IPS-NIHi11 (cell line): Measurements from ENCODE around the gene SNX17.
"Not testable (repeated sequence)": the region's sequence is repeated elsewhere in the genome, so short reads cannot be mapped to it uniquely, and the experiment has no call there.

ENCODE experiments used
- DNase-seq: peaks from one replicate; pipeline ENCODE4 v3.0.0; 2012; ENCODE audit warnings: mixed read lengths, low spot score

The SNX17 gene, protein sequence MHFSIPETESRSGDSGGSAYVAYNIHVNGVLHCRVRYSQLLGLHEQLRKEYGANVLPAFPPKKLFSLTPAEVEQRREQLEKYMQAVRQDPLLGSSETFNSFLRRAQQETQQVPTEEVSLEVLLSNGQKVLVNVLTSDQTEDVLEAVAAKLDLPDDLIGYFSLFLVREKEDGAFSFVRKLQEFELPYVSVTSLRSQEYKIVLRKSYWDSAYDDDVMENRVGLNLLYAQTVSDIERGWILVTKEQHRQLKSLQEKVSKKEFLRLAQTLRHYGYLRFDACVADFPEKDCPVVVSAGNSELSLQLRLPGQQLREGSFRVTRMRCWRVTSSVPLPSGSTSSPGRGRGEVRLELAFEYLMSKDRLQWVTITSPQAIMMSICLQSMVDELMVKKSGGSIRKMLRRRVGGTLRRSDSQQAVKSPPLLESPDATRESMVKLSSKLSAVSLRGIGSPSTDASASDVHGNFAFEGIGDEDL

GRCh38 chr2:27370026-27370815 lies at the start of gene SNX17, which contains the start of gene EIF2B4:
TSS of gene SNX17 (plus strand) at chr2:27370616. CDS start at chr2:27370744, 128 bp downstream.
TSS of gene EIF2B4 (minus strand) at chr2:27370338. CDS start at chr2:27370314, 24 bp downstream.
- DNase-seq: peak; percentile 94

GRCh38 chr2:27320958-27321543 lies 49.4 kb upstream of the SNX17 start:
- peak; percentile 71 for DNase-seq

DNA sequence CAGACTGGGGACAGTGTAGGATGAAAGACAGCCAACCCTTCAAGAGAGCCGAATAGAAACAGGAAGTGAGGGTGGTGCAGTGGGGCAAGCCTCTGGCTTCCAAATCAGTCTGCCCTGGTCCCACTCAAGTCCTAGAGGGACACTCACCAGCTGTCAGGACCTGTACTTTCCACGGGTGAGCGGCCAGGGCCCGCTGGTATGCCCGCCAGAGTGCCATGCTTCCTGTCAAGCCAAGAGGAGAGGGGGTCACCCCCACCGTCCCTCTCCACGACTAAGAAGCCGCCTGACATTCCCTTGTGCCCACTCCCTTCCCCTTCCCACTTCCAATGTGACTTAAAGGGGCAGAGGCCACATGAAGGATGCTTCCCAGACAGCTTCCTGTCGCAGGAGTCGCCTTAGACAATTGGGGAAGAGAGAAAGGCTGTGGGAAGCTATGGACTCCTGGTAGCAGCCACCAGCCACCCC lies 48.1 kb upstream of the SNX17 start:
- no peak for DNase-seq

DNA sequence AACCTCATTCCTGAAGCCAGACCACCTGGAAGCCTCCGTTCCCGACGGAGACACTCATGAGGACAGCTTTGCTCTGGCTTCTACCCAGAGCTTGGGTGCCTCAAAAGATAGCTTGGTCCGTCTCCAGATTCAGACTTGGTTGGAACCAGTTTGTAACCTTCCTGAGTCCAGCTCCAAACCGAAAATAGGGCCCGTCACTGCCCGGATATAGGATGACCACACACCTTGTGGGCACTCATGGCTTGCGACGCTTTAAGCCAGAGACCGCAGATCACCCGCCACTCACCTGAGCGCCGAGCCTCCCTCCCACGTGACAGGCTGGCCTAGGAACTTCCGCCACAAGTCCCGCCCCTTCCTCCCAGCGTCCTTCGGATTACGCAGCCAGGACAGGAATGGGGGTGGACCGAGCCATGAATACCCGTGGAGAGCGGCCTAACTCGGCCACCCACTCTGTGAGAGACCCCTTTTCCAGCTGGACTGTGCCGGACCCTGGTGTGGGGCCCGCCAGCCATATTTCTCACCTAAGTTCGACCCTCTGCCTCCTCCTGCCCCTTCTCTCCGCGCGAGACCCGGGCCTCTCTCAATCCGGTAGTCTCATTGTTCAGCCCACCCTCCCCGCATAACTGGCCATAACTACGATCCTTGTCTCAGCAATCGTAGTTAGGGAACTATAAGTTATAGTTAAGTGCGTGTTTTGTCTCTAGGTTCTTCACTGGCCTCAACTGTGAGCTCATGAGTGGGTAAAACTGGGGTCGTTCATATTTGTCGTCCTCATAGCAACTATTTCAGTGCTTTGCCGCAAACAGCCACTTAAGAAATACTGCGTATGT lies 47.4 kb upstream of the SNX17 start, which contains the start of gene MPV17:
MPV17 (minus strand) TSS at position 332 of the 830 bp plus-strand sequence. CDS start 580 bp downstream, outside the sequence.
- peak; percentile 98 for DNase-seq

GRCh38 chr2:27323596-27324285 lies 46.7 kb upstream of the SNX17 start:
- peak; percentile 32 for DNase-seq

- no peak for DNase-seq
These were observed 45.7 kb upstream of the SNX17 start for GRCh38 chr2:27324720-27325119.

DNA sequence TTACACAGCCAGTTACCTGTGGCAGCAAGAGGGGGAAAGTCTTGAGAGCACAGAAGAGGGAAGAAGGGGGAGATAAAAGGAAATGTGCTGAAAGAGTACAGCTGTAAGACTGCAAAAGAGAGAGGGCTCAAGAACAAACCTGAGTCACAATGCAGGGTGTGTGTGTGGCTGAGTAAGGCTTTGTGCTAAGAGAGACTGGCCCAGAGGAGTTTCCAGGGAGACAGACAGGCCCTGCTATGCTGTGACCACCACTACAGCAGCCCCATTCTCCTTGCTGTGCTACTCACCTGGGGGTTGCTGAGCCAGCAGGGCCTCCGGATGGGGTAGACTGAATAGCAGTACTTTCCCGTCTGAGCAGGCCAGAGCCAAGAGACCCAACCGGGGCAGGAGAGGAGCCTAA lies 35.1 kb upstream of the SNX17 start:
- DNase-seq: no peak

- DNase-seq: no peak
These were observed 34.2 kb upstream of the SNX17 start for GRCh38 chr2:27336173-27336572.

- no peak for DNase-seq
These were observed 22.8 kb upstream of the SNX17 start for GRCh38 chr2:27347641-27348040.

DNA sequence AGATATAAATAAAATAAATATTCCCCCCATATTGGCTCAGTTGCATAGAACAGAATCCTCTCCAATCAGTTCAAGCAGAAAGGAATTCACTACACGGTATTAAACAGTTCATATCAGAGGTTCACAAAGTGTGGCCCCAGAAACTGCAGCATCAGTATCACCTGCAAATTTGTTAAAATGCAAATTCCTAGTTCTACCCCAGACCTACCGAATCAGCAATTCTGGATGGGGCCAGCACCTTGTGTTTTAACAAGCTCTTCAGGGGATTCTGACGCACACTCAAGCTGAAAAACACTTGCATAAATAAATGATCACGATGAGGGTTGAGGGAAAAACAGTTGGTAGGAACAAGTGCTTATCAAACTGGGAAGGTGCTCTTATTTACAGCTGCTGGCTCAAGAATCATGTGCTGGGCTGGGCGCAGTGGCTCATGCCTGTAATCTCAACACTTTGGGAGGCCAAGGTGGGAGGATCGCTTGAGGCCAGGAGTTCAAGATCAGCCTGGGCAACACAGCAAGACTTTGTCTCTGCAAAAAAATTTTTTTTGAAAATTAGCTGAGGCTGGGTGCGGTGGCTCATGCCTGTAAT lies 20.2 kb upstream of the SNX17 start:
- no peak for DNase-seq

GRCh38 chr2:27351802-27352598 lies 18.4 kb upstream of the SNX17 start:
- DNase-seq: no peak

DNA sequence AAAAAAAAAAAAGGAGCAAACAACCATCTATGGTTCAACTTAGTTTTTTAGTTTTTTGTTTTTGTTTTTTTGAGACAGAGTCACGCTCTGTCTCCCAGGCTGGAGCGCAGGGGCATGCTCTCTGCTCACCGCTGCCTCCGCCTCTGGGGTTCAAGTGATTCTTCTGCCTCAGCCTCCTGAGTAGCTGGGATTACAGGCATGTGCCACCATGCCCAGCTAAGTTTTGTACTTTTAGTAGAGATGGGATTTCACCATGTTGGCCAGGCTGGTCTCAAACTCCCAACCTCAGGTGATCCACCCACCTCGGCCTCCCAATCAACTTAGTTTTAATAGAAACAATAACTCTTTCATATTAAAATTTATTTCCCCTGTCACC lies 17.0 kb upstream of the SNX17 start:
- DNase-seq: not testable (repeated sequence)

- DNase-seq: no peak
These were observed 16.4 kb upstream of the SNX17 start for GRCh38 chr2:27353762-27354596.

DNA sequence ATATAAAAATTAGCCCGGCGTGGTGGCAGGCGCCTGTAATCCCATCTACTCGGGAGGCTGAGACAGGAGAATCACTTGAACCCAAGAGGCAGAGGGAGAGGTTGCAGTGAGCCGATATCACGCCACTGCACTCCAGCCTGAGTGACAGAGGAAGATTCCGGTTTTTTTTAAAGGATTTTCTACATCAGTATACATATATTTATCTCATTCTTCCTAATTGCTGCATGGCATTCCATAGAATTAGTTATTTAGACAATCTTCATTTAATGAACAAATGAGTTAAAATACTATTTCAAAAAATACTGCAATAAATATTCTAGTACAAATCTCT lies 15.9 kb upstream of the SNX17 start:
- DNase-seq: no peak

DNA sequence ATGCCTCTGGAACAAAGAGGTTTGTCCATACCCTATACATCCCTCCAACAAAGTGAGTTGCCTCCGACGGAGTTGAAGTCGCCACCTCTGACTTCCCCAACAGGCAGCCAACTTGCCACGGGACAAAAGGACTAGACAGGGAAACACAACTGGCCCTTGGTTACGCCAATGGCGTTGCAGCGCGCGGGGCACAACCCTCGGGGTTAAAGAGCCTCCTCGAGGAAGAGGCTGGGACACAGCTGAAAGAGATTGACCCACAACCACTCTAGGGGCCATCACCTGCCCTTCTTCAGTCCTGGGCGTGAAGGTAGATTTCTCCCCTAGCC lies 14.4 kb upstream of the SNX17 start:
- peak; percentile 55 for DNase-seq

DNA sequence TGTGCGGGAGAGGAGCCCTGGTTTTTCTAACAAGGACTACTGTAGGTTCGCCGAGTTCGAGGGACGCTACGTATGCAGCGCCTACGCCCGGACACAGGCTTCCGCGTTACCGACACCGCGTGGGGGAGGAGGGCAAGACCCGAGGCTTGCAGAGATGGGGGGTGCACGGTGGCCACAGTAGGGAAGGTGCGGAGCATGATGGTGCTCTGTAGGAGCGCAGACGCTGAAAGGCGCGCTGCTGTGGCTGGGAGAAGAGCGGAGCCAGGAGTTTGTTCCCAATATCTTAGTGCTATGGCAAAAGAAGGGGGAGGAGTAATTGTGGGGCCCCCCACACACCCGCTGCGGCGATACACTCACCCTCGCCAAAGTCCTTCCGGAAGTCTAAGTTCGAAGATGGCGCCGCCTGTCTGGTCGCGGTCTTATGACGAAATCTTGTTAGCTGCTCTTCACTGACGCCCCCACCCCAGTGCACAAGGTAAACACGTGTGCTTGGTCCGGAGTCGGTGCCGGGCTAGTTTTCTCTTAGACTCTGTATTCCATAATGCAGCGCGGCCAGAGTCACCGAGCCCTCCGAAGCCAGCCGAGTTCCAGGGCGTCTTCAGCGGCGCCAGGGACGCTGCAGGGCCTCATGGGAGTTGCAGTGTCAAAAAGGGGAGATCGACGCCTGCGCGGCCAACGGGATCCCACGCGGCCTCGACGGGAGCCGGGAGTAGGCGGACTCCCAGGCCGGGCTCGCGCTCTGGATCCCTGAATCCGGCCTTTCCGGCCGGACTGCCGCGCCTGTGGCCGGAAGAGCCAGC lies 13.8 kb upstream of the SNX17 start, which contains the start of gene GTF3C2:
GTF3C2 (minus strand) TSS at position 383 of the 800 bp plus-strand sequence. CDS start 13,210 bp downstream, outside the sequence.
- DNase-seq: peak; percentile 92

DNA sequence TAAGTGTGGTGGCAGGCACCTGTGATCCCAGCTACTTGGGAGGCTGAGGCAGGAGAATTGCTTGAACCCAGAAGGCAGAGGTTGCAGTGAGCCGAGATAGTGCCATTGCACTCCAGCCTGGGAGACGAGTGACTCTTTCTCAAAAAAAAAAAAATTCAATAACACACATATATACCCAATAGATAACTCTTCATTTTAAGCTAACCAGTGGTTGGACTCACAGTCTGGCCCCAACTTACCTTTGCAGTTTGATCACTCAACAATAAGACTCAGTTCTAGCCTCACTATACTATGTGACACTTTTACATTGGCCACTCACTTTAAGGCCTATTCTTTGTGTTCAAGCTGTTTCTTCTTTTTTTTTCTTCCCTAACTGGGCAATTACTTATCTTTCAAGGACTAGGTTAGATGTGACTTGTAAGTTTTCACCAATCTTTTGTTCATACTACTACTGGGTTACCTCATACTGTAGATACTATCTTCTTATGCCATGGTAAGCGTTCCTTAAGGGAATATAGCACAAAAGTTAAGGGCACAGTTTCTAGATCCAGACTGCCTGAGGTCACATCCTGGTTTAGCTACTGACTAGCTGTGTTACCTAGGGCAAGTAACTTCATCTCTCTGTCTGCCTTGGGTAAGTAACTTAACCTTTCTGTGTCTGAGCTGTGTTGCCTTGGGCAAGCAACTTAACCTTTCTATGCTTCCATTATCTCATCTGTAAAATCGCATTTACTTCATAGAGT lies 7.6 kb upstream of the SNX17 start:
- DNase-seq: no peak
